MCF 10A (cell line): Measurements from ENCODE around the gene STK32B. TPM values are rescaled to one million over a fixed set of nuclear protein-coding genes. Genes with fewer than 3 reads are reported as not detected.

Experiments used
- BruUV-seq: library from RNA; stranded (reverse); fragments of 400-500 nt; replicated peaks from 2 replicates; lab custom pipeline; 2021; lab: Mats Ljungman, UMichigan
- CTCF ChIA-PET: fragments of 300-600 bp; sonication (Branson Sonifier 250); formaldehyde crosslinking; extraction: SDS; loops from one replicate; lab custom pipeline; 2021; ENCODE audit warnings: antibody characterized with exemption, inconsistent platforms; lab: Yijun Ruan, JAX
- POLR2A ChIA-PET: fragments of 300-600, 350-650 bp; sonication (Branson Sonifier 250); formaldehyde crosslinking; extraction: SDS; loops from one replicate; lab custom pipeline; 2020; ENCODE audit warnings: antibody characterized with exemption, inconsistent platforms; lab: Yijun Ruan, JAX
- DNase-seq: peaks from one replicate; pipeline ENCODE4 v3.0.0-alpha.2; 2018; ENCODE audit not compliant: unreplicated experiment
- H3K27ac Mint-ChIP-seq: one replicate; pipeline ENCODE4 v1.8.0; 2022; ENCODE audit warnings: mild to moderate bottlenecking, low read depth, mixed read lengths; ENCODE audit not compliant: unreplicated experiment
- H3K27me3 Mint-ChIP-seq: one replicate; pipeline ENCODE4 v1.8.0; 2022; ENCODE audit warnings: mixed read lengths; ENCODE audit not compliant: insufficient read depth, unreplicated experiment
- H3K36me3 Mint-ChIP-seq: one replicate; pipeline ENCODE4 v1.8.0; 2022; ENCODE audit warnings: mild to moderate bottlenecking, moderate library complexity, mixed read lengths; ENCODE audit not compliant: insufficient read depth, unreplicated experiment
- H3K4me1 Mint-ChIP-seq: one replicate; pipeline ENCODE4 v1.8.0; 2022; ENCODE audit warnings: mixed read lengths; ENCODE audit not compliant: insufficient read depth, unreplicated experiment
- H3K4me3 Mint-ChIP-seq: one replicate; pipeline ENCODE4 v1.8.0; 2022; ENCODE audit warnings: mild to moderate bottlenecking, moderate library complexity, mixed read lengths; ENCODE audit not compliant: unreplicated experiment
- H3K9me3 Mint-ChIP-seq: one replicate; pipeline ENCODE4 v1.8.0; 2022; ENCODE audit warnings: mixed read lengths; ENCODE audit not compliant: unreplicated experiment
- CTCF ChIP-seq: fragments of 200-600 bp; IDR thresholded peaks from one replicate; pipeline ENCODE4 v1.8.0; 2022; ENCODE audit warnings: antibody characterized with exemption, mild to moderate bottlenecking; ENCODE audit not compliant: unreplicated experiment
- intact Hi-C: fragments of 100-400 bp; cut with micrococcal nuclease; formaldehyde crosslinking; loops from 2 replicates; pipeline ENCODE4 v1.14.1; 2022
- total RNA-seq: library from RNA; stranded (reverse); gene quantifications from 2 replicates; pipeline ENCODE4 v1.2.3, GENCODE V29; 2022

Gene STK32B
- total RNA-seq, 1 experiment from 2014 or later, result not detected

- CTCF ChIA-PET, result no interaction called here
- no peaks in the 10 kb centered on the region for H3K4me1 Mint-ChIP-seq
- H3K36me3 Mint-ChIP-seq, result no peaks in the 10 kb centered on the region
- intact Hi-C loops, result no loop called here
- DNase-seq, result peak; percentile 3
- POLR2A ChIA-PET, result no interaction called here
- no peak overlapping the region for H3K27ac Mint-ChIP-seq
- no peak for TF ChIP-seq CTCF
- BruUV-seq, result no TSS peak
- H3K9me3 Mint-ChIP-seq, result peaks cover 8% of the 10 kb centered on the region
- H3K4me3 Mint-ChIP-seq, result no peak overlapping the region
- peaks cover 10% of the 10 kb centered on the region for H3K27me3 Mint-ChIP-seq
Measured at GRCh38 chr4:5079581-5079980, 28.3 kb downstream of the STK32B start.

GRCh38 chr4:5081441-5081999 lies 30.2 kb downstream of the STK32B start:
- POLR2A ChIA-PET, result no interaction called here
- intact Hi-C loops, result no loop called here
- H3K27me3 Mint-ChIP-seq, result peaks cover 10% of the 10 kb centered on the region
- CTCF ChIA-PET, result no interaction called here
- no peak for DNase-seq
- BruUV-seq, result no TSS peak
- no peak for TF ChIP-seq CTCF
- no peak overlapping the region for H3K27ac Mint-ChIP-seq
- no peak overlapping the region for H3K4me3 Mint-ChIP-seq
- H3K4me1 Mint-ChIP-seq, result no peaks in the 10 kb centered on the region
- no peaks in the 10 kb centered on the region for H3K36me3 Mint-ChIP-seq
- peaks cover 15% of the 10 kb centered on the region for H3K9me3 Mint-ChIP-seq

- Mint-ChIP-seq H3K9me3 (peaks cover 23% of the 10 kb centered on the region), H3K36me3 (no peaks in the 10 kb centered on the region), H3K27ac (no peak overlapping the region), H3K4me3 (no peak overlapping the region), H3K27me3 (peaks cover 10% of the 10 kb centered on the region), H3K4me1 (no peaks in the 10 kb centered on the region)
- no peak for DNase-seq
- TF ChIP-seq CTCF, result no peak
- POLR2A ChIA-PET, result no interaction called here
- intact Hi-C loops, result no loop called here
- no TSS peak for BruUV-seq
- CTCF ChIA-PET, result no interaction called here
Measured at GRCh38 chr4:5082376-5082775, 31.1 kb downstream of the STK32B start.

- intact Hi-C loops, result no loop called here
- Mint-ChIP-seq H3K36me3 (no peaks in the 10 kb centered on the region), H3K4me1 (no peaks in the 10 kb centered on the region), H3K27me3 (peaks cover 10% of the 10 kb centered on the region), H3K4me3 (no peak overlapping the region), H3K9me3 (peaks cover 23% of the 10 kb centered on the region), H3K27ac (no peak overlapping the region)
- no TSS peak for BruUV-seq
- CTCF ChIA-PET, result no interaction called here
- POLR2A ChIA-PET, result interaction anchor here (1.1 kb wide), 1 partner anchor 10 kb away, joined by 3 read pairs; no protein-coding TSS in a partner anchor
- no peak for TF ChIP-seq CTCF
- DNase-seq, result no peak
Measured at GRCh38 chr4:5084911-5085475, 33.7 kb downstream of the STK32B start.
